HG03469 (cell line): ENCODE data around the gene NPFFR2.
"Not testable (repeated sequence)": the region's sequence is repeated elsewhere in the genome, so short reads cannot be mapped to it uniquely, and the experiment has no call there.

Experiments used
- ATAC-seq: cut with Tn5 transposase; IDR thresholded peaks from one replicate; pipeline ENCODE4 v1.9.1; 2021; ENCODE audit warnings: mild to moderate bottlenecking, moderate library complexity, moderate number of reproducible peaks; ENCODE audit not compliant: unreplicated experiment

Gene NPFFR2

GRCh38 chr4:72031868-72032608, at the start of gene NPFFR2:
Gene NPFFR2 (plus strand): TSS chr4:72032000. CDS start chr4:72128592, 96,592 bp downstream.
- no peak for ATAC-seq

GRCh38 chr4:71992571-71993312, 39.1 kb upstream of the NPFFR2 start:
- no peak for ATAC-seq

- ATAC-seq: no peak
Observed at GRCh38 chr4:71994559-71994958, 37.2 kb upstream of the NPFFR2 start.

GRCh38 chr4:71995297-71995696, 36.5 kb upstream of the NPFFR2 start:
- no peak for ATAC-seq

- no peak for ATAC-seq
Observed at GRCh38 chr4:72006586-72006985, 25.2 kb upstream of the NPFFR2 start.

- ATAC-seq: no peak
Observed at GRCh38 chr4:72011906-72012305, 19.9 kb upstream of the NPFFR2 start.

GRCh38 chr4:72016011-72016410, 15.8 kb upstream of the NPFFR2 start:
- ATAC-seq: no peak

GRCh38 chr4:72019688-72020087, 12.1 kb upstream of the NPFFR2 start:
- no peak for ATAC-seq

GRCh38 chr4:72022553-72022952, 9.2 kb upstream of the NPFFR2 start:
- ATAC-seq: no peak

GRCh38 chr4:72055566-72055965, 23.8 kb downstream of the NPFFR2 start:
- ATAC-seq: no peak

- no peak for ATAC-seq
Observed at GRCh38 chr4:72063726-72064125, 31.9 kb downstream of the NPFFR2 start.

GRCh38 chr4:72067051-72067450, 35.3 kb downstream of the NPFFR2 start:
- no peak for ATAC-seq

- ATAC-seq: no peak
Observed at GRCh38 chr4:72073816-72074215, 42.0 kb downstream of the NPFFR2 start.

- ATAC-seq: no peak
Observed at GRCh38 chr4:72076562-72076961, 44.8 kb downstream of the NPFFR2 start.

- no peak for ATAC-seq
Observed at GRCh38 chr4:72077346-72077745, 45.5 kb downstream of the NPFFR2 start.

- peak; percentile 69 for ATAC-seq
Observed at GRCh38 chr4:72084587-72085011, 52.8 kb downstream of the NPFFR2 start.

GRCh38 chr4:72090606-72091005, 58.8 kb downstream of the NPFFR2 start:
- not testable (repeated sequence) for ATAC-seq

GRCh38 chr4:72094059-72094797, 62.4 kb downstream of the NPFFR2 start:
- no peak for ATAC-seq

GRCh38 chr4:72107456-72107855, 75.7 kb downstream of the NPFFR2 start:
- ATAC-seq: no peak

GRCh38 chr4:72109364-72109763, 77.6 kb downstream of the NPFFR2 start:
- ATAC-seq: no peak

GRCh38 chr4:72109959-72110497, 78.2 kb downstream of the NPFFR2 start:
- ATAC-seq: no peak
